Measurements from ENCODE around the gene OPTN.

The OPTN gene

GRCh38 chr10:13106387-13107045 lies 6.6 kb downstream of the OPTN start:
- DNase-seq (ENCODE audit: low read depth) = no peak
- H3K4me3 ChIP-seq (ENCODE audit: control insufficient read depth, low read depth, low read length) = no peak overlapping the region
- no peak for TF ChIP-seq CTCF (IDR thresholded peaks at IDR 0.05; ENCODE audit: control insufficient read depth, insufficient read depth, low read depth, low read length, missing control alignments)

GRCh38 chr10:13110908-13111307 lies 10.9 kb downstream of the OPTN start:
- no peak overlapping the region for H3K4me3 ChIP-seq (ENCODE audit: control insufficient read depth, low read depth, low read length)
- no peak for DNase-seq (ENCODE audit: low read depth)
- TF ChIP-seq CTCF (IDR thresholded peaks at IDR 0.05; ENCODE audit: control insufficient read depth, insufficient read depth, low read depth, low read length, missing control alignments) = no peak

GRCh38 chr10:13113544-13113943 lies 13.6 kb downstream of the OPTN start:
- H3K4me3 ChIP-seq (ENCODE audit: control insufficient read depth, low read depth, low read length) = no peak overlapping the region
- DNase-seq (ENCODE audit: low read depth) = no peak
- TF ChIP-seq CTCF (IDR thresholded peaks at IDR 0.05; ENCODE audit: control insufficient read depth, insufficient read depth, low read depth, low read length, missing control alignments) = no peak

GRCh38 chr10:13115832-13116803 lies 16.2 kb downstream of the OPTN start:
- H3K4me3 ChIP-seq (ENCODE audit: control insufficient read depth, low read depth, low read length) = no peak overlapping the region
- no peak for TF ChIP-seq CTCF (IDR thresholded peaks at IDR 0.05; ENCODE audit: control insufficient read depth, insufficient read depth, low read depth, low read length, missing control alignments)
- no peak for DNase-seq (ENCODE audit: low read depth)

- TF ChIP-seq CTCF (IDR thresholded peaks at IDR 0.05; ENCODE audit: control insufficient read depth, insufficient read depth, low read depth, low read length, missing control alignments) = no peak
- DNase-seq (ENCODE audit: low read depth) = no peak
- H3K4me3 ChIP-seq (ENCODE audit: control insufficient read depth, low read depth, low read length) = no peak overlapping the region
Observed at GRCh38 chr10:13117841-13118783, 18.1 kb downstream of the OPTN start.
